Measurements from ENCODE around the gene AEBP1.

AEBP1 gene

DNA sequence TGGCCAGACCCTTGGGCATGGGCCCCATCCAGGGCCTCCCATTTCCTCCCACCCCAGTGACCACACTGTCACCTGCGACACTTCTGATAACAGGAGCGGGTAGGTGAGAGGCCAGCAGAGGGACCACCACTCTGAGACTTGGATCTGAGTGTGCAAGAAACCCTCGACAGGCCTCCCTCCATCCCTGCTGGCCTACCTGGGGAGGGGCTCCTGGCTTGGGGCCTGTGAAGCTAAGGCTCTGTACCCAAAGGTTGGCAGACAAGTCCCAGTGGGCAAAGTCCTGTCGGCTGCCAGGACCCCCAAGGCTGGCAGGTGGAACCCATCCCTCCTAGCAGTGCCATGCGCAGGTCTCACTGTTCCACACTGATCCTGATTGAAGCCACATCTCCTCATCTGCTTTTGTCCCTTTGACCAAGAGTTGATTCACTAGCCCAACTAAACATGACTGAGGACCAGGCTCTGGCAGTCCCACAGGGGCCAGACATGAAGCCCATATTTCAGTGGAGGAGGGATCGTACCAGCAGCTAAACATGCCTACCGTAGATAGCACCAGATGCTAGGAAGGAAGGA, 37.6 kb upstream of the AEBP1 start:
- in situ Hi-C loops (cut with MboI; ENCODE audit: low sequenced_read_pairs), result no loop called here

DNA sequence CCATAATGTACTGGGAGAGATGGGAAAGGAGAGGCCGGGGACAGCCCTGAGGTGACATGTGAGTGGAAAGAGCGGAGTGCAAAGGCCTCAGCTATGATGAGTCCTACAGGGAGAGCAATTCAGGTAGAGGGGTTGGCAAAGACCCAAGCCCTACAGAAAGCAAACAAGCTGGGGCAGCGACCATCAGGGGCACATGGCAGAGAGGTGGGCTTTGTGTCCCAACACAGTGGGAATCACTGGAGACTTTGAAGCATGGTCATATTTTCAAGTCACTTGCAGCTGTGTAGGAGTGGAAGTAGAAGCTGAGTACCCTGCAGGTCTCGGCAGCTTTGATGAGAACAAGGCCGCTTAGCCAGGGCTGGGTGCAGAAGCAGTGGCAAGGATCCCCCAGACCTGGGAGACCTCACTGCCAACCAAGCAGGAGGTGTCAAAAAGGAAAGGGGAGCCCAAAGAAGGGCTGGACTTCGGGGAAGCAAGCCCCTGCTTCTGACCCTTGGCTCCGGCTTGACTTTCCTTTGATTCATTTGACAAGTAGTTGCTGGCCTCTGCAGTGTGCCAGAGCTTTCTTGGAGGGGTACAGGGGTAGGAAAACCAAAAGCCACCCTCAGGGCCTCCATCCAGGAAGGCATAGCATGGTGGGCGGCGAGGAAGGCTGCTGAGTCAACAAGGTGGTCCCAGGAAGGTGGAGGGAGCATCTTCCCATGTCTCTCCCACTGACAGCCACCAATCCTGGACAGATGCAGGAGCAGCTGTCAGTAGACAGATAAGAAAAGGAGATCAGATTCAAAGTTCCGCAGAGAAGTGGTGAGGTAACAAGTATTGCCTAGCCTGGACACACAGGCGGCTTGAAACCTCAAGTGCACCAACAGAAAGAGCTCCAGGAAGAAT, 36.8 kb upstream of the AEBP1 start:
- in situ Hi-C loops (cut with MboI; ENCODE audit: low sequenced_read_pairs), result no loop called here

DNA sequence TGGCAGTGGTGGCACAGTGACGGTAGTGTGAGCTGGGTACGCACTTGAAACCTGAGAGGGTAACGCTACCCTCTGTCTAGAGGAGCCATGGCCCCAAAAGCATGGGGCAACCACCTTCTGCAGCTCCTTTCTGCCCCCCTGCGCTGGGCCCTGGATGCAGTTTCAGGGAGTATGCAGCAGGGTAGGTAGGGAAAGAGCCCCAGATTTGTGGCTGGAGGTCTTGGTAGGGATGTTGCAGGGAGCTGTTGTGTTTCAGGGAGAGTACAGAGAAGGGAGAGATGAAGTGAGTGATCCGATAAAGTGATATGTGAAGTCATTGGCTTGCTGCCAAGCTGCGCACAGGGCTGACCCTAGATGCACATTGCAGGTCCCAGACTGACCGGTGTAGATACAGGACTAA, 36.1 kb upstream of the AEBP1 start:
- in situ Hi-C loops (cut with MboI; ENCODE audit: low sequenced_read_pairs), result no loop called here

DNA sequence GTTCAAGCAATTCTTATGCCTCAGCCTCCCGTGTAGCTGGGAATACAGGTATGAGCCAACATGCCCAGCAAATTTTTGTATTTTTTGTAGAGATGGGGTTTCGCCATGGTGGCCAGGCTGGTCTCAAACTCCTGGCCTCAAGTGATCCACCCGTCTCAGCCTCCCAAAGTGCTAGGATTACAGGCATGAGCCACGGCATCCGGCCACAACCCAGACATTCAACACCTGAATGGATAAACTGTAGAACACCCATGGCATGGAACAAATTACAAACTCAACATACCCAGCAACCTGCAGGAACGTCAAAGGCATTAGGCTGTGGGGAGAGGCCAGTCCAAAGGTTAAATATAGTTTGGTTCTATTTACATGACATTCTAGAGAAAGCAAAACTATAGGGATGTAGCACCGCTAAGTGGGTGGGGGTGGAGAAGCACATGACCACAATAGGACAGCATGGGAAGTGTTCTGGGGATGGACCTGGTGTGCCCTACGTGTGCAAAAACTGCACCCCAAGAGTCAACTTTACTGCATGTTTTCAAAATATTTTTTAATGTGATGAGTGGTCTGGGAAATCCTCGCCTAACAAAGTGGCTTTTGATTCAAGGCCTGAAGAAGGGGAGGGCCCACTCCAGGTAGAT, 32.3 kb upstream of the AEBP1 start:
- in situ Hi-C loops (cut with MboI; ENCODE audit: low sequenced_read_pairs), result no loop called here

- in situ Hi-C loops (cut with MboI; ENCODE audit: low sequenced_read_pairs), result no loop called here
Measured at GRCh38 chr7:44072364-44073231, 31.5 kb upstream of the AEBP1 start.

- in situ Hi-C loops (cut with MboI; ENCODE audit: low sequenced_read_pairs), result no loop called here
Measured at GRCh38 chr7:44073664-44074348, 30.3 kb upstream of the AEBP1 start.

DNA sequence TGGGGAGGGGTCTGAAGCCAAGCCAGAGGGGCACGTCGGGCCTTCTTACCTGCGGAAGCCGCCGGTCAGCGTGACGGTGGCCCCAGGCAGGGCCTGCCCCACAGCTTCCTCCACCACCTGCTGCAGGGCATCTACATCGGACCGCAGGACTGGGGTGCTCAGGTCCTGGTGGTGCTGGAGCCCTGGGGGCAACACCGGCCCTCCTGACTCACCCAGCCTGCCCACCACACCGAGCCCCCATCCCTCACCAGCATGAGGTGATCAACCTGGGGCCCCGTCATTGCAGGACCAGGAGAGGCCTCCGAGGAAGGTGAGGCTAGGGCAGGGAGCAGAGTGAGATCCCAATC, 29.8 kb upstream of the AEBP1 start:
- in situ Hi-C loops (cut with MboI; ENCODE audit: low sequenced_read_pairs), result no loop called here

DNA sequence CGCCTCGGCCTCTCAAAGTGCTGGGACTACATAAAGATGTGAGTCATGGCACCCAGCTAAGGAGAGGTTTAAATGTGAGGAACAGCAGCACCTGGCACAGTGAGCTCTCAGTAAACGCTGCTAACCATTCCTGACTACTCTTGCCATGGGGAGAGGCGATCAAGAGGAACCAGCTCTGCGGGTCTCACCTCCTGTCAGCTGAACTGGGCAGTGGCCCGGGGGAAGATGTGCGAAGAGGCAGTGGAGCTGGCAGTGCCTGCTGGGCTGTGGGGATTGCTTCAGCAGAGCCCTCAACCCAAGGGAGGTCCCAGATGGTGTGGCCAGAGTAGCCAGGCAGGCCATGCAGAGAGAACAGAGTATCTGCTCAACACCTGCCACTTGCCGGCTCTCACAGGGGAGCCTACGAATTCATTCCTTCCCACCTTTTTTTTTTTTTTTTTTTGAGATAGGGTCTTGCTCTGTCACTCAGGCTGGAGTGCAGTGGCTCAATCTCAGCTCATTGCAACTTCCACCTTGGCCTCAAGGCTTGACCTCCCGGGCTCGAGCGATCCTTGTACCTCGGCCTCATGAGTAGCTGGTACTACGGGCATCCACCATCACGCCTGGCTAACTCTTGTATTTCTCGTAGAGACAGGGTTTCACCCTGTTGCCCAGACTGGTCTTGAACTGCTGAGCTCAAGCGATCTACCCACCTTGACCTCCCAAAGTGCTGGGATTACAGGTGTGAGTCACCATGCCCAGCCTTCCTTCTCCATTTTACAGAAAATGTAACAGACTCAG, 28.7 kb upstream of the AEBP1 start:
- in situ Hi-C loops (cut with MboI; ENCODE audit: low sequenced_read_pairs), result no loop called here

DNA sequence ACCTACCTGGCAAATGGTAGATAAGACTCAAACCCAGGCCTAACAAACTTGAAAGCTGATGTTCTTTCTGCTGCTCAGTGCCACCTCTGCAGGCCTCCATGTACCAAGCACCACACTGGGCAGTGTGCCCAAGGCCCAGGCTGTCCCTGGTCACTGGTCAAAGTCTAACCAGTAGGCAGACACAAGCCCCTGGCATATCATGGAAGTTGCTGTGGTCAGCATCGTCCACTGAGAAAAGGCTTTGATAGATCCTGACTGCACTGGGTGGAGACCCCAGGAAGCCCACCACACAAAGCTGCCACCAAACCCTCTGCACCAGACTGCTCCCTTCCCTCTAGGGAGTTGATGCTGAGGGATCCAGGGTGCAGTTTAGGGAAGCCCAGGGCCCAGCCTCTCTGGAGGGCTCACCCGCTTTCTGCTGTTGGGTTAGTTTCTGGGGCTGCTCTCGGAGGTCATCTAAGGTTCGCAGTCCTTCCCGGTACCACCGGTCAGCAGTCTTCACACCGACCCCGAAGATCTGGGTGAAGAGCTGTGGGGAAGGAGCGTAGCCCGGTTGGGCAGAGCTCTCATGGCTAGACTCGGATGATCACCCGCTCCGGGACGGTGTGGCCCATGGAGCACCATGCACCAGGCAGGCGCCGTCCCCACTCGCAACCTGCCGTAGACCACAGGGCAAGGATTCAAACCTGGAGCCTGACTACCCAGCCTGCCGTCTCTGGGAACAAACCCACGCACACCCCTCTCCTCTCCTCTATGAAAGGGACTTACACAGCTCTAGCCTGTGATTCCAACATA, 27.8 kb upstream of the AEBP1 start:
- in situ Hi-C loops (cut with MboI; ENCODE audit: low sequenced_read_pairs), result no loop called here

GRCh38 chr7:44077061-44077460, 27.1 kb upstream of the AEBP1 start:
- in situ Hi-C loops (cut with MboI; ENCODE audit: low sequenced_read_pairs), result no loop called here

GRCh38 chr7:44077681-44078091, 26.5 kb upstream of the AEBP1 start:
- in situ Hi-C loops (cut with MboI; ENCODE audit: low sequenced_read_pairs), result no loop called here

DNA sequence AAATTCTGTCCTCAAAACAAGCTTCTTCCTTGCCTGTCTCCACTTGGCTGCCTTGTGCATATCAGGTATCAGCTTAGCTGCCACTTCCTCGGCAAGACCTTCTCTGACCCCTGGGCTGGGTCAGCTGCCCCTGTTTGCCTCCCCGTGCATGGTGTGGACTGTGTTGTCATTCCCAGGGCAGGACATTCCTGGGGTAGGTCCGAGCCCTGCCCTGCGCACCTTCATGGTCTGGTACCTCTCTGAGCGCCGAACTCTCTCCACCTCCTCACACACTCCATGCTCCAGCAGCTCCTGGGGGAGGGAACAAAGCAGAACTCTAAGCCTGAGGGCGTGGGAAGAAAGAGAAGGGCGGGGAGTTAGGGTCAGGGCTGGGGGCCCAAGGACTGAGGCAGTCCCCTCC, 25.6 kb upstream of the AEBP1 start:
- in situ Hi-C loops (cut with MboI; ENCODE audit: low sequenced_read_pairs), result no loop called here

- in situ Hi-C loops (cut with MboI; ENCODE audit: low sequenced_read_pairs), result no loop called here
Measured at GRCh38 chr7:44079331-44080021, 24.7 kb upstream of the AEBP1 start.

GRCh38 chr7:44080118-44080517, 24.0 kb upstream of the AEBP1 start:
- in situ Hi-C loops (cut with MboI; ENCODE audit: low sequenced_read_pairs), result no loop called here

- in situ Hi-C loops (cut with MboI; ENCODE audit: low sequenced_read_pairs), result no loop called here
Measured at GRCh38 chr7:44080686-44081265, 23.4 kb upstream of the AEBP1 start.

- in situ Hi-C loops (cut with MboI; ENCODE audit: low sequenced_read_pairs), result no loop called here
Measured at GRCh38 chr7:44081266-44081748, 22.8 kb upstream of the AEBP1 start.

- in situ Hi-C loops (cut with MboI; ENCODE audit: low sequenced_read_pairs), result no loop called here
Measured at GRCh38 chr7:44082541-44083207, 21.5 kb upstream of the AEBP1 start.
